ENCODE results near the gene TRIM39.

The TRIM39 gene

GRCh38 chr6:30391240-30391639 is 64.5 kb downstream of the TRIM39 start:
- H3K4me3 ChIP-seq (ENCODE audit: low read depth in 1 of 5, low read length in 5 of 5), result no peak overlapping the region
- H3K36me3 ChIP-seq (ENCODE audit: control insufficient read depth in 5 of 5, insufficient read depth in 5 of 5, low read length in 5 of 5), result no peaks in the 10 kb centered on the region

More at GRCh38 chr6:30391240-30391639, 64.5 kb downstream of the TRIM39 start:
- Histone ChIP-seq H3K27ac (ENCODE audit: low read depth, low read length) (no peak overlapping the region), H3K4me1 (ENCODE audit: control insufficient read depth in 5 of 5, insufficient read depth in 5 of 5, low read length in 5 of 5) (no peaks in the 10 kb centered on the region), H3K27me3 (ENCODE audit: control insufficient read depth in 5 of 5, insufficient read depth in 4 of 5, low read length in 5 of 5) (peaks cover 12 to 39% (median 17%) of the 10 kb centered on the region in 5 donors), H3K9ac (ENCODE audit: low read length in 5 of 5) (no peak overlapping the region), H3K9me3 (ENCODE audit: control insufficient read depth in 5 of 5, low read length in 5 of 5) (no peaks in the 10 kb centered on the region)

Data from subcutaneous abdominal adipose tissue (tissue), 5 donors.